Activated CD8-positive, alpha-beta memory T cell treated with anti-CD3 and anti-CD28 coated beads, Interleukin-2, amount 50 U/mL, for 1 hour (primary cell): ENCODE results near the gene MS4A2.
"Not testable (repeated sequence)": the region's sequence is repeated elsewhere in the genome, so short reads cannot be mapped to it uniquely, and the experiment has no call there.

Experiments used
- DNase-seq: peaks from one replicate; pipeline ENCODE4 v3.0.0-alpha.2; 2020; ENCODE audit errors: extremely low read depth

Gene MS4A2

DNA sequence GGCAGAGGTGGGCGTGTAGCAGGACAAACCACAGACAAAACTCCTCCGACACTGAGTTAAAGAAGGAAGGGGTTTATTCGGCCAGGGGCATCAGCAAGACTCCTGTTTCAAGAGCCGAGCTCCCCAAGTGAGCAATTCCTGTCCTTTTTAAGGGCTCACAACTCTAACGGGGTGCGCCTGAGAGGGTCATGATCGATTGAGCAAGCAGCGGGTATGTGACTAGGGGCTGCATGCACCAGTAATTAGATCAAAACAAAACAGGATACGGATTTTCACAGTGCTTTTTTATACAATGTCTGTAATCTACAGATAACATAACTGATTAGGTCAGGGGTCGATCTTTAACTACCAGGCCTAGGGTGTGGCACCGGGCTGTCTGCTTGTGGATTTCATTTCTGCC, 12.9 kb downstream of the MS4A2 start:
- not testable (repeated sequence) for DNase-seq

DNA sequence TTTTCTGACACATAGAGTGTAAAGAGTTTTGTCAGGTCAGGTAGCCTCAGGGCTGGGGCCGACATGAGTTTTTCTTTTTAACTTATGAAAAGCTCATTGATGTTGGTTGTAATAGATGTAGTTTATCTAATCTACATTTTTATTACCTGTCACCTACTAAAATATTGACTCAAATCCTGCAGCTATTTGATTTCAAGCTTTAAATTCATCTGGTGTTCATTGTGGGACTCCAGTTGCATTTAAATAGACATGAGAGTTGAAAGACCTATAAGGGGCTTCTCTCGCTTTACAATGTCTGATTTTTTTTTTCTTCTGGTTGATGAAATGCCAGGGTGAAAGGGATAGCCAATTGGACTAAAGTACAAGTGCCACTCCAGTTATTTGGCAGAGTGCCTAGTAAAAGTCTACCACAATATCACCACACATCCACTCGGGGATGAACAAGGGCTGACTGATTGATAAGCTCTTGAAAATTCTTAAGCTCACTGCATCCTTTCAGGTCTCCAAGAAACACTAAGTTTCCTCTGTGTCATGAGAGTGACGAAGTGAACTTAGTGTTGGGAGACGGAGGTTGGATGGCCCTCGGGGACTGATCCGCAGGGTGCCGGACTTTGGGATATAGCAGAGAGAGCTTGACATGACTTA, 16.1 kb downstream of the MS4A2 start:
- DNase-seq: not testable (repeated sequence)

DNA sequence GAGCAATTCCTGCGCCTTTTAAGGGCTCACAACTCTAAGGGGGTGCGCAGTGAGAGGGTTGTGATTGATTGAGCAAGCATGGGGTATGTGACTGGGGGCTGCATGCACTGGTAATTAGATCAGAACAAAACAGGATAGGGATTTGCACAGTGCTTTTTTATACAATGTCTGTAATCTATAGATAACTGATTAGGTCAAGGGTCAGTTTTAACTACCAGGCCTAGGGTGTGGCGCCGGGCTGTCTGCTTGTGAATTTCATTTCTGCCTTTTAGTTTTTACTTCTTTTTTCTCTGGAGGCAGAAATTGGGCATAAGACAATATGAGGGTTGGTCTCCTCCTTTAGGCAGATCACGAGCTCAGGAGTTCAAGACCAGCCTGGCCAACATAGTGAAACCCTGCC, 20.2 kb downstream of the MS4A2 start:
- DNase-seq: not testable (repeated sequence)

DNA sequence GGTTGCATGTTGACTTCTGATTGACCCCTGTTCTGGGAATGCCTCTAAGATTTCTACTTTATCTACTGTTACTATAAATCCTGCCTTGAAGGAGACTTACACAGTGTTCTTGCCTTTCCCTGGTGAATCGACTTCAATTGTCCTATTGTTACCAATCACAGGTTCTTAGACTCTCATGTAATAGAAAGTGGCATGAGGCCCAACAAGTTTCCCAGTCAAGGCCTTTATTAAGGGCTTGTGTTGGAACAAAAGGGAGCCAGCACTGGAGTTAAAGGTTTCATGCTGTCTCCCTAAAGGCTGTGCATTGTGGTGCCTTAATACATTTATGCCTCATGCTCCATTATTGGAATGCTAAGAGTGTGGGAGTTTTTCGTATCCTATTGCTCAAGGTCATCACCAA, 23.3 kb downstream of the MS4A2 start:
- DNase-seq: no peak

DNA sequence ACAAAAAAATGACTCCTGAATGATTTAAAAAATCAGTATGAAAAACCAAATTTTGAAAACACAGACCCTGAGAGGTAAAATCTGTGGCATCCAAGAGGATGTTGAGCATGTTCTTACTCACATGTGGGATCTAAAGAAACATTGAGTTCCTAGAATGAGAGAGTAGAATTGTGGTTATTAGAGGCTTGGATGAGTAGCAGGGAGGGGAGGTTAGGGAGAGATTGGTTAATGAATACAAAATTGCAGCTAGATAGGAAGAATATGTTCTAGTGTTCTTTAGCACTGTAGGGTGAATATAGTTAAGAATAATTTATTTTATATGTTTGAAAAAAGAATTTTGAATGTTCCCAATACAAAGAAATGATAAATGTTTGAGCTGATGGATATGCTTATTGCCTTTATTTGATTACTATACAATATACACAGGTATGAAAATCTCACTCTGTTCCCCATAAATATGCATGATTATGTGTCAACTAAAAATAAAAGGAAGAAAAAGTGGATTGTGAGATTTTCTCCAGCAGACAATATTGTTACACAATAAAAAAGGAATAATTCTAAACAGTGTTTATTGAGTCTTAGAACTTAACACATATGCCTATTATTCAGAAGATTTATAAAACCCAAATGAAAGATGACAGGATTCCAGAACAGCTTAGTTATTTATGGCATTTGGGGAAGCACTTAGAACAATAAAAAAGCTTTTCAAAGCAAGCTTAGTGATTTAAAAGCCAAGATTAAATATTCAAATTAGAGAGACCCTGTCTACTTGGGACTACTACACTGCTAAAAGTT, 28.7 kb downstream of the MS4A2 start:
- DNase-seq: no peak

DNA sequence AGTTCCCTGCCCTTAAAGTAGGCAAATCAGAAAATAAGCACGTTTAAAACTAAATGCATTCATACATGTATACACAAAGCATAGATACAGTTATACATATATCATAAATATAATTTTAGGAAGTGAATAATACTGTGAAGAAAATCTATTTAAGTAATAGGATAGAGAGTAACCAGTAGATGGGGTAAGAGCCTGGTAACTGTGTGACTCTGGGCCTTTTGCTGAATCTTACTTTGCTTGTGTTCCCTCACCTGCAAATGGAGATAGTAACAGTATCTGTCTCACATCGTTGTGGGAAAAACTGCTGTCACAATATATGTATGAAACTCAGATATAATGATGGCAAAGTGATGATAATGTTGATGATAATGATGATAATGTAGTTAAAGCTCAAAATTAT, 29.9 kb downstream of the MS4A2 start:
- DNase-seq: no peak

DNA sequence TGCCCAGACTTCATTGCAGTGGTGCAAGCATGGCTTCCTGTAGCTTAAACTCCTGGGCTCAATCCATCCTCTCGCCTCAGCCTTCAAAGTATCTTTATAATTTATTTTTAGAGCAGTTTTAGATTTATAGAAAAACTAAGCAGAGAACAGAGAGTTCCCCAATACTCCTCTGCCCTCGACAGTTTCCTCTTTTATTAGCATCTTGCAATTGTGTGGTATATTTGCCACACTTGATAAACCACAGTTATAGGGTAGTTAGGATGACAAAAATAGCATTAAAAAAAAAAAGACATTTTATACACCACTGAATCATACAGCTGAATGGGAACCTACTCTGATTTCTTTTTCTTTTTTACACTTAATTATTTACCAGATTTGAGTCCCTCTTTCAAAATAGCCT, 31.2 kb downstream of the MS4A2 start:
- DNase-seq: no peak

DNA sequence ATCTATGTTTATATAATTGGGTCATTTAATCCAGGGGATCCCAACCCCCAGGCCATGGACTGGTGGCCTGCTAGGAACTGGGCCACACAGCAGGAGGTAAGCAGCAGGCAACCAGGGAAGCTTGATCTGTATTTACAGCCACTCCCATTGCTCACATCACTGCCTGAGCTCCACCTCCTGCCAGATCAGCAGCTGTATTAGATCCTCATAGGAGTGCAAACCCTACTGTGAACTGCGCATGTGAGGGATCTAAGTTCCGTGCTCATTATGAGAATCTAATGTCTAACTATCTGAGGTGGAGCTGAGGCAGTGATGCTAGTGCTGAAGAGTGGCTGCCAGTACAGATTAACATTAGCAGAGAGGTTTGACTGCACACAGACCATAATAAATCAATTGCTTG, 32.8 kb downstream of the MS4A2 start:
- DNase-seq: no peak

DNA sequence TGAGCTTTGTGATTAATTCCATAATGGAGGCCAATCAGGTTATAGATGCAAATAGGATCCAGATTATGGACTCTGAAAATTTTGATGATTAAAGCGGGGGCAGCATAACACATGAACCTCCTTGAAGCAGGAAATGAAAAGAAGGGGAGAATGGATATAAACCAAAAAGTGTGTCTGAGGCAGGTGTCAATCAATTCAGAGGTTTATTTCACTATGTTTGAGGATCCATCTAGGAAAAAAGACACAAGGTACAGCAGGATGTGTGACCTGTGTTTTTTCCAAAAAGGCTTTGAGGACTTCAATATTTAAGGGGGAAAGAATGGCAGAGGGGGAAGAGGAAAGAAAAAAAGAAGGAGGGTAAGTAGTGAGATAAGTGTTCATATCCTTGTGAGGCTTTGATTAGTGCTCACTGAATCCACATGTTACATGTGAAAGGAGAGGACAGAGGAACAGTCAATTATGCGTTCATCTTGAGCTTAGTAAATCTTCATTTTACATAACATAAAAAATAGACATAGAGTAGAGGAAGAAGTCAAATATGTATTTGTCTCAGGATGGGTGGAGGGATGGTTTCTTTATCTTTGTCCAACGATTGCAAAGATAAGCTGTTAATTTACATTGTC, 34.1 kb downstream of the MS4A2 start:
- DNase-seq: no peak

DNA sequence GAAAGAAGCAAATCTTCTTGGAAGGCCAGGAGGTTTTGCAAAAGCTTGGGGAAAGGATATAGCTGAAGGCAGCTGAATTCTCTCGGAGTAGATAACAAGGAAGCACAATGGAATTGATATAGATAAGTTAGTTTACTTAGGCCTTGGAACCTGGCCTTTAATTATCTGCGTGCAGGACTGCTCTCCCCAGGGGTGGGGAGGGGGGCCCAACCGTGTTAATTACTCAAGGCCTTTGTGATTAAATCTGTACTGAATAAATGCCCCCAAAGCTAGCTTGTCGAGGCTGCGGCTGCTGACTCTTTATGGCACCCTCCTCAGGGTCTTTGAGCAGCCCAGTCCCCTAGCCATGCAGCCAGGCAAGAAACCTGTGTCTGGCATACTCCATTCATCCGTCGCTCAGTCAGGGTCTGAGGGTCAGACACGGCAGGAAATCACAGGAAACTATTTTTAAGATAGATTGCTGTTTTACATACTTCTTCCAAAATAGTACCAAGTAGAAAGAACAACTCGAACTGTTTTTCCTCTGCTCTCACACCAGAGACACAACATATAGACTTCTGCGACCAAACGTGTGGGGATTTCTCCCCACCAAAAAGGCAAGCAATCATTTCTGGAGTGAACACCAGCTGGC, 36.5 kb downstream of the MS4A2 start:
- no peak for DNase-seq

DNA sequence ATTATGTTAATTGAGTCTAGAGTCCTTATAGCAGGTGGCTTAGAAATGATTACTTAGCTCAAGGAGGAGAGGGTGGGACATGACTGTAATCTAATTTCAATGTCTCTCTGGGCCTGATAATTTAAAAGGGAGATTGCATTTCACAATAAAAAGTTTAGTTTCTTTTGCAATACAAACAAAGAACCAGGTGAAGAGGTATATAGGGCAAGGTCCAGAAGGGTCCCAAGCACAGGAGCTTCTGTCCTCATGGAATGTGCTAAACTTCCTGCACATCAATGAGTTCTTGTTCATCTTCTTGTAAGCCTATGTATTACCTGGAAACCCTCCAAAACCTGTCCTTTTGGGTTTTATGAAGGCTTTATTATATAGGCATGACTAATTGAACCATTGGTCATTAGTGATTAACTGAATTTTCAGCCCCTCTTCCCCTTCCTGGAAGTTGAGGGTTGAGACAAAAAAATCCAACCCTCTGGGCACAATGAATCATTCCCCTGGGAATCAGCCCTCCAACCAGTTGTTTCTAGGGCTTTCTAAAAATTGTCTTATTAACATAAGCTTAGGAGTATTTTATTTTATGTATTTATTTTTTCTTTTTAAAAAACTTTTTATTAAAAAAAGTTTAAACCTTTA, 37.6 kb downstream of the MS4A2 start:
- no peak for DNase-seq

DNA sequence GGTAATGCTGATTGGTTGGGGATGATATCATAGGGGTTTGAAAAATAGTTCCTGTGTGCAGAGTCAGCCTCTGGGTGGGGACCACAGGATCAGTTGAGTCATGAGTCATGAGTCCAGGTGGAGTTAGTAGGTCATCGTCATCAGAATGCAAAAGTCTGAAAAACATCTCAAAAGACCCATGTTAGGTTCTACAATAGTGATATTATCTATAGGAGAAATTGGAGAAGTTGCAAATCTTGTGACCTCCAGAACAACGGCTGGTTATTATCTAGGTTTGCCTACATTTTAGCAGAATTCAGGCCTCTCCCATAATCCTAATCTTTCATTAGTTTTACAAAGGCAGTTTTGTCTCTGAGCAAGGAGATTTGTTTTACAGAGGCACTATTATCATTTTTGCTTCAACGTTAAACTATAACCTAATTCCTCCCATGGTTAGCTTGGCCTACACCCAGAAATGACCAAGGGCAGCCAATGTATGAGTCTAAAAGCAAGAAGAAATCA, 38.9 kb downstream of the MS4A2 start:
- DNase-seq: no peak

DNA sequence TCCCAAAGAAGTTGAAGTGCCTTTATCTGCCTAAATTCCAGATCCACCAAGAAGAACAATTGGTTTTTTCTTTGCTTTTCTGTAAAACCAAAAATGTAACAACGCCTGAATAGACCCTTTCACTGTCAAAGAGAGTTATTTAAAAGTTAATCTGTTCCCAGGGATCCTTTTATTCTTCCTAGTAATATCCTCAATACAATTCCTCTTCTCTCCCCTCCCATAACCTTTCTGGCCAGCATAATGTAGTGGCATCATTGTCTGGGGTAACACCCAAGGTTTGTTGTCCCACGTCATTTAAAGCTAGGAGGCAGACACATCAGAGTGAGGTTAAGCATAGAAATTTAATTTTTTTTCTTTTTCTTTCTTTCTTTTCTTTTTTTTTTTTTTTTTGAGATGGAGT, 39.9 kb downstream of the MS4A2 start:
- no peak for DNase-seq

DNA sequence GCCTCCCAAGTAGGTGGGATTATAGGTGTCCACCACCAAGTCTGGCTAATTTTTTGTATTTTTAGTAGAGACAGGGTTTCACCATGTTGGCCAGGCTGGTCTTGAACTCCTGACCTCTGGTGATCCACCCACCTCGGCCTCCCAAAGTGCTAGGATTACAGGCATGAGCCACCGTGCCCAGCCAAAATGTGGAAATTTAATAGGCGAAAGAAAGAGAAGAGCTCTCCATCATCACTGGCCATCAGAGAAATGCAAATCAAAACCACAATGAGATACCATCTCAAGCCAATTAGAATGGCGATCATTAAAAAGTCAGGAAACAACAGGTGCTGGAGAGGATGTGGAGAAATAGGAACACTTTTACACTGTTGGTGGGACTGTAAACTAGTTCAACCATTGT, 40.4 kb downstream of the MS4A2 start:
- DNase-seq: not testable (repeated sequence)

DNA sequence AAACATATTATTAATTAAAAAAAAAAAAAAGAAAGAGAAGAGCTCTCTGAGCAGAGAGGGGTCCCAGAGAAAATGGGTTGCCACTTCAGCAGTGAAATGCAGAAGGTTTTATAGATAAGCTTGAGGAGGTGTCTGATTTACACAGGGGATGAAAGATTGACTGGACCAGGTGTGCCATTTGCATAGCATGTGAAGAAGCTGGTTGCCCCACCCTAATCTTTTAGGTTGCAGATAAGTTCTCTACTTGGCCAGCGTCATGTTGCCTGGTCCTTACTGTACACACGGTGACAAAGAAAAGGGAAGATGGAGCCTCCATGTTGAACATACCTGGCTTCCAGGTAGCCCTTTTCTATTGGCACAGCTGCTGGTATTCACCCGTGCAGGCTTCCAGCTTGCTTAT, 41.4 kb downstream of the MS4A2 start:
- DNase-seq: no peak

DNA sequence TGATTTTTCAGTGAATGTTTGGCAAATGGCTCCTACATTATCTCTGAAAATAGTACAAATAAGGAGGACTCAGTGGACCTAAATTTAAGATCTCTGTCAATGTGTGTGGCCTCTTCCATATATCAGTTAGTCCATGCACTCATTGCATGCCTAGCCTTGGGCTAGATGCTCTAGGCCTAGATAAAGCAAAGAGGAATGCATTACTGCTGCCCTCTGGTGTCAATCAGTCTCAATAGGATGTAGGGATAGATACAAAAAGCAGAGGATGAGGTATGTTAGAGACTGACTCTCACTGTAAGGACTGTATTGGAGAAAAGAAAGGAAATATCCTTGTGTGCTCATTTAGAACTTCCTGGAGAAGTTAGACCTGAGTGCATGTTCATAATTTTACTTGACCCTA, 42.0 kb downstream of the MS4A2 start:
- no peak for DNase-seq

DNA sequence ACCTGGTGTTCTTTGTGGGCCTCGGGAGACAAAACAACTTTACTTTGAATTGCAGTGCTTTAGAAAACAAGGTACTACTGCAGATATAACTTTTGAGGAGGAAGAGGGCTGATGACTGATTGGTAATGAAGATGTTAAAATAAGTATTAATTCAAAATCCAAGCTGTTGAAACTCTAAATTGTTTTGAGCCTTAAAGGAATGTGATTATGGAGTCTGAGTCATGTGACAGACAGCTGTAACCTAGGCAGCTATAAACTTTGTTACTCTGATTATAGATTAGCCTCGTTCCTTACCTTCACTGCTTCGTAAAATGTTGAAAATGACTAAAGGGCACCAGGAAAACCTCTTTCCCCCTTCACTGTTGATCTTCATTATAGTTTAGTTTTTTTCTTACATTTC, 43.4 kb downstream of the MS4A2 start:
- DNase-seq: no peak

DNA sequence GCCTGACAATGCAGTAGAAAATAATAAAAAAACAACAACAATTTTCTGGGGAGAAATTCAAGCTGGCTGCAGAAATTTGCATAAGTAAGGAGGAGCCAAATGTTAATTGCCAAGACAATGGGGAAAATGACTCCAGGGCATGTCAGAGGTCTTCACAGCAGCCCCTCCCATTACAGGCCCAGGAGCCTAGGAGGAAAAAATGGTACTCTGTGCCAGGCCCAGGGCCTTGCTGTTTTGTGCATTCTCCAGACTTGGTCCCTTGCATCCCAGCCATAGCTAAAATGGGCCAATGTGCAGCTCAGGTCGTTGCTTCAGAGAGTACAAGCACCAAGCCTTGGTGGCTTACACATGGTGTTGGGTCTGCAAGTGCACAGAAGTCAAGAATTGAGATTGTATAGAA, 45.5 kb downstream of the MS4A2 start:
- DNase-seq: no peak

DNA sequence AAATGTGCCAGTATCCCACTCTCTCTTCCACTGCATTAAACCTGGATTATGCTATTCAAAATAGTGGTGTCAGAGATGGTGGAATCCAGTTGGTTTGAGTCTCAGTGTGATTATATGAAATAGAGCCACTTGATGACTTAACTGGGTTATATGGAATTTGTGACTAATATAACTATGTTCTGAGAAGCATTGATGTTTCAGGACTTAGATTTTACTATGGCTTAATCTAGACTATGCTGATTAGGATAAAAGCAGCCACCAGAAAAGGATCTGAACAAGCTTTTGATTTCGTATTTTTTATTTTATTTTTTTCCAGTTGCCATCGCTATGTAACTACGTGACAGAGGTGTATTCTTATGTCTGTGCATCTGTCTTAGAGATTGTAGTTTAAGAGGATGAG, 55.3 kb downstream of the MS4A2 start:
- DNase-seq: no peak

DNA sequence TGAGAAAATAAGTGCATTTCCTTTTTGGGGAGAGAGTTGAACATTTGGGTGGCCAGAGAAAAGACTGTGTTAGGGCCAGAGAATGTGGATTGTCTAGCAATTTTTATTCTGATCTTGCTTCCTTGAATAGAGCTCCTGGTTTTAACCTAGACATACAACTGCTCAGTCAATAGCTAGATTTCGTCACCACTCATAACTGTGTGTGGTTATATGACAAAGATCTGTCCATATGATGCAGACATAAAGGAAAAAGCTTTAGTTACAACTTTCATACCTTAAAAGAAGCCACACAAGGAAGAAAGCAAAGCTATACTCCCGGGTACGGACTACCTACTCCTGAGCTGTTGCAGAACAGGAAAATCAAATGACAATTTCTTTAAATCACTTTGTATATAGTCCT, 57.2 kb downstream of the MS4A2 start:
- no peak for DNase-seq
